Fibroblast of villous mesenchyme (primary cell): Measurements from ENCODE around the gene RBM4. TPM values are rescaled to one million over a fixed set of nuclear protein-coding genes. Genes with fewer than 3 reads are reported as not detected.
A peak's percentile ranks its signal among the peaks of the same experiment; 100 is the strongest.

Experiments
- DNase-seq: peaks from one replicate; pipeline ENCODE4 v3.0.0-alpha.2; 2010; ENCODE audit warnings: low read depth
- H3K4me3 ChIP-seq: 2 replicates; pipeline ENCODE4 v1.5.1; 2011; ENCODE audit warnings: low read depth, mild to moderate bottlenecking, low read length
- total RNA-seq: library from RNA; depleted of rRNA; stranded (reverse); fragments of >200 nt; gene quantifications from 2 replicates; pipeline ENCODE4 v1.2.3, GENCODE V29; 2012
- TF ChIP-seq, protein P1 (sequence below): IDR thresholded peaks from 2 replicates; pipeline ENCODE4 v1.5.1; 2012; ENCODE audit warnings: low read depth, mild to moderate bottlenecking, low read length; ENCODE audit not compliant: insufficient read depth

Gene RBM4
- total RNA-seq, 1 donor, result 118 TPM

DNA sequence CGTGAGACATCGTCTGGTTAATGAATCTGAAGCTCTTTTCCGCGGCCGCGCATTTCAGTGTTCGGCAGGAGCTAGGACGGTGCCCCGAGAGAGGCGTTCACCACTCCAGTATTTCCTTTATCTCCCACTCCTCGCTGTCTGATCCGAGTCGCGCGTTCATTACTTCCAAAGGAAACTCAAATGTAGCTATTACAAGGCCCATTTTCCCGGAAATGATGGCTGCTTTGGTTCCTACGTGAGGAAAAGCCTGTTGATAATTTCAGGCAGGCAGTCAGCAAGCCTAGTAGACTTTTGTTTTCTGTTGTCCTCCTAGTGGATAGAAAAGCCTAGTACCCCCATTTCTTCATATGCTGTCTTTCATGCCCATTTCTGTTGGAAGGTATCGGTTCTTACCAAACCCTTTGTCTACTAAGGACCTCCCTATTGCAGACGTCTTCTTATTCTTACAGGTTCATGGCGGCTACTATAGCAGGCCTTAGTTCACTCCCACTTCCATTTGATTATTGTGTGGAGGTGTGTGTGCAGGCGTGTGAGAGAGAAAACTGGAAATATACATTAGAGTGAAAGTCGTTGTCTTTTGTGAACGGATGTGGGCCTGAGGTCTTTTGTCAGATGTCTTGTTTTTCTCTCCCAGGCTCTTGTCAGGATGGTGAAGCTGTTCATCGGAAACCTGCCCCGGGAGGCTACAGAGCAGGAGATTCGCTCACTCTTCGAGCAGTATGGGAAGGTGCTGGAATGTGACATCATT lies 737 bp downstream of the RBM4 start:
- TF ChIP-seq, protein P1, sequence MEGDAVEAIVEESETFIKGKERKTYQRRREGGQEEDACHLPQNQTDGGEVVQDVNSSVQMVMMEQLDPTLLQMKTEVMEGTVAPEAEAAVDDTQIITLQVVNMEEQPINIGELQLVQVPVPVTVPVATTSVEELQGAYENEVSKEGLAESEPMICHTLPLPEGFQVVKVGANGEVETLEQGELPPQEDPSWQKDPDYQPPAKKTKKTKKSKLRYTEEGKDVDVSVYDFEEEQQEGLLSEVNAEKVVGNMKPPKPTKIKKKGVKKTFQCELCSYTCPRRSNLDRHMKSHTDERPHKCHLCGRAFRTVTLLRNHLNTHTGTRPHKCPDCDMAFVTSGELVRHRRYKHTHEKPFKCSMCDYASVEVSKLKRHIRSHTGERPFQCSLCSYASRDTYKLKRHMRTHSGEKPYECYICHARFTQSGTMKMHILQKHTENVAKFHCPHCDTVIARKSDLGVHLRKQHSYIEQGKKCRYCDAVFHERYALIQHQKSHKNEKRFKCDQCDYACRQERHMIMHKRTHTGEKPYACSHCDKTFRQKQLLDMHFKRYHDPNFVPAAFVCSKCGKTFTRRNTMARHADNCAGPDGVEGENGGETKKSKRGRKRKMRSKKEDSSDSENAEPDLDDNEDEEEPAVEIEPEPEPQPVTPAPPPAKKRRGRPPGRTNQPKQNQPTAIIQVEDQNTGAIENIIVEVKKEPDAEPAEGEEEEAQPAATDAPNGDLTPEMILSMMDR, result peak; percentile 15
- peak overlapping the region; percentile 89 for H3K4me3 ChIP-seq
- DNase-seq, result peak; percentile 55

DNA sequence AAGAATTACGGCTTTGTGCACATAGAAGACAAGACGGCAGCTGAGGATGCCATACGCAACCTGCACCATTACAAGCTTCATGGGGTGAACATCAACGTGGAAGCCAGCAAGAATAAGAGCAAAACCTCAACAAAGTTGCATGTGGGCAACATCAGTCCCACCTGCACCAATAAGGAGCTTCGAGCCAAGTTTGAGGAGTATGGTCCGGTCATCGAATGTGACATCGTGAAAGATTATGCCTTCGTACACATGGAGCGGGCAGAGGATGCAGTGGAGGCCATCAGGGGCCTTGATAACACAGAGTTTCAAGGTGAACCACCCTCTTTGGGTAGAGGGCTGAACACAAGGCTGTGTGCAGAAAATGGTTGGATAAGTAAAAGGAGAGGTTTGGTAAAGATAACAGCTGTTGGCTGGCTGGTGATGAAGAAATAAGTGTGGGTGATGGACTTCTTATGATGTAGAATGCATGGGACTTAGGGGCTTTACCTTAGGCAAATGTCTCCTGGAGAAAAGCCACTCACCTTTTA lies 1.4 kb downstream of the RBM4 start:
- peak overlapping the region; percentile 89 for H3K4me3 ChIP-seq
- DNase-seq, result peak; percentile 17

DNA sequence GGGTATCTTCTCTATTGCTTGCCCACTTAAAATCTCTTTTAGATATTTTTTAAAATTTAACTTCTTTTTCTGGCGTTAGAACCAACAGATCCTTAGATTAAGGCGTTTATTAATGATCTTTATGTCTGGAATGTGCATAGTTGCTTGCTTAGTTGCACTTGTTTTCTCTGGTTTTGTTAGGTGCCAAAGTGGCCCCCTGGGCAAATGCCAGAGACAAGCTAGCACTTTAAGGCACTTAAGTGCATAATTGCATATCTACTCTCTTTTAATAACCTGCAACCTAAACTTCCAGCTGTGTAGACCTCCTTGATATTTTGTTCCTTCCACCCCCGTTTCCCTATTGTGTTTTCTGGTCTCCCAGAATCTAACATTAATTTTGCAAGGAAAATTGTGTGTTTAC lies 3.3 kb downstream of the RBM4 start:
- TF ChIP-seq, protein P1, result no peak
- peak overlapping the region; percentile 89 for H3K4me3 ChIP-seq
- DNase-seq, result no peak

DNA sequence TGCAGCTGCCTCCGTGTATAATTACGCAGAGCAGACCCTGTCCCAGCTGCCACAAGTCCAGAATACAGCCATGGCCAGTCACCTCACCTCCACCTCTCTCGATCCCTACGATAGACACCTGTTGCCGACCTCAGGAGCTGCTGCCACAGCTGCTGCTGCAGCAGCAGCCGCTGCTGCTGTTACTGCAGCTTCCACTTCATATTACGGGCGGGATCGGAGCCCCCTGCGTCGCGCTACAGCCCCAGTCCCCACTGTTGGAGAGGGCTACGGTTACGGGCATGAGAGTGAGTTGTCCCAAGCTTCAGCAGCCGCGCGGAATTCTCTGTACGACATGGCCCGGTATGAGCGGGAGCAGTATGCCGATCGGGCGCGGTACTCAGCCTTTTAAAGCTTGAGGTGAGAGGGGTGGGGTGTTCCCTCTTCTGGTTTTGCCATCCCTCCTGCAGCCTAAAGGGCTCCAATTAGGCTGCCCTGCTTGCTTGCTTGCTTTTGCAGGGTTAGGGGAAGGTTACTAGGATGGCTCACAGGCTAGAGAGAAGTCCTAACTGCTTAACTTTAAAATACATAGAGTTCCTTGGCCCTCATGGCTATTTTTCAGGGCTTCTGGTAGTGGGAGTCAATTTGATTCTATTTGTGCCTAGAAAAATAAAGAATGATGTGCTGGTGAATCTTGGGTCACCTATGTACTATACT lies 5.4 kb downstream of the RBM4 start:
- no peak for DNase-seq
- H3K4me3 ChIP-seq, result no peak overlapping the region
- TF ChIP-seq, protein P1, result no peak

DNA sequence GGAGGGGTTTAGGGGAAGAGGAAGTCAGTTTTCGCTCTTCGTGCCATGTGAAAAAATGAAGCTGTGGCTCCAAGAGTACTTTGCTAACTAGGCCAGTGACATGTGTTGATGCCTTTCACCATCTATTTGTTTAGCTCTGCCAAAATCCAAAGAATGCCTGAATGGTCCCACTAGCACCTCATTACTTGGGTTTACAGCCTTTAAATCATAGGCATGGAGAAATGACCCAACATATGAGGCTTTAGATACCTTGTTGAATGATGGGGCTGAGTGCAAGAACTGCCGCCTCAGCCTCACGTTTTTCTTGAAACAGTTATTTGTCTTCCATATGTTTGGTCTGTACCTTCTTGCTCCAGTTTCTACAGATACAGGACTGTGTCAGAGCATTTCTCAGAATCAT lies 8.3 kb downstream of the RBM4 start:
- TF ChIP-seq, protein P1, result no peak
- H3K4me3 ChIP-seq, result no peak overlapping the region
- no peak for DNase-seq

DNA sequence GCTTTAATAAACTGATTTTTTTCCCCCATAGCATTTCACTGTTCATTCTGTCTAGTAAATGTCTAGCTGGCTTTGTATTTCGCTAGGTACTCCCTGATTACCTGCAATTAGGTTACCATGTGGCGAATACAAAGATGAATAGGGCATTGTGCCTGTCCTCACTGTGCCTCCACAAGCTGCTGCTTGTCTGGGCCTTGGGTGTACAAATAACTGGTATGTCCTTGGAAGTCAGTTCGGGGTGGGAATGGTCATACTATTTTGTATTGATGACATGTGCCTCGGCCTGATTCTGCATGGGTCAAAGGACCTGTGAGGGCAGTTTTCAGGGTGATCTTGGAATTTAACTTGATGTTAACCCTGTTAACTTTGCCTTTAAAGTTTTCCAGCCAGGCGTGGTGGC lies 11.4 kb downstream of the RBM4 start:
- no peak overlapping the region for H3K4me3 ChIP-seq
- DNase-seq, result no peak
- TF ChIP-seq, protein P1, result no peak

DNA sequence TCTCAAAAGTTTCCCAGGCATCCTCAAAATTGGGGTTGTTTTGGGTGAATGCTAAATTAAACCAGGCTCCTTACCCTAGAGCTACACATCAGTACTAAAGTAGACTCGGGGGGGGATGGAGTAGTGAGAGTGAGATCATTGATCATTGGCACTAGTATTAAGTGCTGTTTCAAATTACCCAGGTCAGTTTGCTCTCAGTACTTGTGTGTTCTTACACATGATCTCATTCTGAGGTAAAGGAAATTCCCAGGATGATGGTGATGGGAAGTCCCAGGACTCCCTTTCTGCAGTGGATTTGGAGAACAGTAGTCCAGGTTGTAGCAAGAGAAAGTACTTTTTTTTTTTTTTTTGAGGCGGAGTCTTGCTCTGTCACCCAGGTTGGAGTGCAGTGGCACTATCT lies 12.5 kb downstream of the RBM4 start:
- TF ChIP-seq, protein P1, result no peak
- H3K4me3 ChIP-seq, result no peak overlapping the region
- no peak for DNase-seq
